Measurements from ENCODE around the gene MMEL1.

The MMEL1 gene

DNA sequence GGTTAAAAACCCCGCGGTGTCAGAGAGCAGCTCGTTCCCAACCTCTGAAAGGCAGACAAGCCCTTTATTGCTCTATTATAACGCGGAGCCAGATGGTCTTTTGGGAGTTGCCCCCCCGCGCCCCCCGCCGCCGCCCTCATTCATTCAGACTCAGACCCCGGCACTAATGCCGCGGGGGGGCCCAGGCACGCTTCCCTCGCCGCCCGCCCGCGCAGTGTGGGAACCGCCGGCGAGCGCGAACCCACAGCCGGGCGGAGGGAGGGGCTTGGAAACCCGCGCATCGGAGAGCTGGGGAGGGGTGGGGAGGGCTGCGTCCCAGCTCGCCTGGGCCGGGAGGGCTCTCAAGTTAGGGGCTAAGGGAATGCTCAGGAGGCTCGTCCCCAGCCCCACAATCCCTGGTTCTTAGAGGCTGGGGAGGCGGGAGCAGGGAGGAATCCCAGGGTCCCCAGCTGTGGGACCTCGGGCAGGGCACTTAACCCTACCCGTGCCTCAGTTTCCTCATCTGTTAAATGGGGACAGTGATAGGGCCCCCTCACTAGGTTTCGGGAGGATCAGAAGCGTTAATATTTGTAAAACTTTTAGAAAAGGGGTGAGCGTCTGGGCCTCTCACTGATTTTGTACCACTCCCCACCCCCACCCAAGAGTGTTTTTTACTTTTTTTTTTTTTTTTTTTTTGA, 91.9 kb downstream of the MMEL1 start:
- no peak for DNase-seq

All from activated CD4-positive, alpha-beta T cell treated with anti-CD3 and anti-CD28 coated beads, Interleukin-2, amount 50 U/mL, for 1 hour (primary cell).